ENCODE measurements around the gene VPS50.

Gene VPS50

DNA sequence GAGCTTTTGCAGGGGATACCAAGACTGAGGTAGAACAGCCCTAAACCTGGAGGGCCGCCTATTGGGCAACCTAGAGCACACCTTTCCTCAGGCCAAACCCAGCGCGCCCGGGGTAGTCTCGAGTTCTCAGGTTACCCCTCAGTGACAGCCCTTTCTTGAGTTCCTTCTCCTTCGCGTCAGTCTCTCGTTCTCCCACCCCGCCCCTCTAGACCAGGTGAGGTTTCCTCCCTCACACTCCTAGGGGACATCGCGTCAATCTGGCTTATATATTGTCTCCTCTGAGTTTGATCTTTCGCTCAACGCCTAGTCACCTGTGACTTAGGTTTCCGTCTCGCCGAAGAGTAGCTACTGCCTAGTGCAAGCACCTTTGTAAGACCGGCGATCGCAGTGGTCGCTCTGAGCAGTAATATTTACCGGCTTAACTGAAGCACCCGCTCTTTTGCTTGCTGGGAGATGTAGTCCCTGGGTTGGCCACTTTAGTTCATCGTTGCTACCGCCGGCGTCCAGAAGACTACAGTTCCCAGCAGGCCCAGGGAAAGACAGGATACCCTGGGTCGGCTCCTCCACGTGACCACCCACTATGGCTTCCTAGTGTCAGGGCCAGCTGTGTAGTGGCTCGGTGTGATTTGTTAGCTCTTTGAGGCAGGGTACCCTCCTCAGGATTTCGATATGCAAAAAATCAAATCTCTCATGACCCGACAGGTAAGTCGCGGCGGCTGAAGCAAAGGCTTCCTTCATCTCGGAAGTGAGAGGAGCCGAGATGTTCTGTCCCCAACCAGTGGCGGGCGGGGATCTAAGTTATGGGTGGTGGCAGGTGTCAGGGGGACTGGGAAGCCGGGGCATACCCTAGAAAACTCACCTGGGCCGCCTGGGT lies at the start of gene VPS50:
VPS50 (plus strand) TSS at position 568 of the 874 bp plus-strand sequence; CDS start at position 670, 102 bp downstream.
- peak; percentile 9 for DNase-seq

DNA sequence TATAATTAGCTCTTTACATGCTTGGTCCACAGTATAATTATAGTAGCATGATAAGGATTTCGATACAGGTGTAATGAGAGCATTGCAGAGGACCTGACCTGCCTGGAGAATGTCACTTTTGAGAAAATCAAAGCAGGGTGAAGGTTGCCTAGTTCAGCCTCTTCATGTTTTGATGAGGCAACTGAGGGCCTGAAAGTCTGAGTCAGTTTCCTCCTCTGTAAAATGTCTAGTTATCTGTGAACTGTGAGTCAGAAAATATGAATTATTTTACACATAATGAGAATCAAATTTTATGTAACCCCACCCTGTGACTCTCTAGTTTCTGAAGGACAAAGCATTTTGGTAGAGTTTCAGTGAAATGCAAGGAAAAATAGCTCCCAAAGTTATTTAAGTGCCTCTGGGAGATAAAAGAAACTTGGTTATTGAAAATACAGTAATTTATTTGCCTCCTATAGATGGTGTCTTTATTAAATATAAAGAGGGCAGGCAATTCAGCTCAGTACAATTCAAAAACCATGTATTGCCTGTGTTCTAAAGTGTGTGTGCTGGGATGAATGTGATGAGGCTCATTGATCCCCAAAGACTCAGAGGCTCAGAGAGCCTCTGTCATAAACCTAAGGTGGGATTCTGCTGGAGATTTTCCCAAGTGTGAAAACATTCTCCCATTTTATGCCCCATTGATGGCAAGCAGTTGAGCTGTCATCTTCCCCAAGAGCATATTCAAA lies 46.7 kb upstream of the VPS50 start:
- DNase-seq = no peak

DNA sequence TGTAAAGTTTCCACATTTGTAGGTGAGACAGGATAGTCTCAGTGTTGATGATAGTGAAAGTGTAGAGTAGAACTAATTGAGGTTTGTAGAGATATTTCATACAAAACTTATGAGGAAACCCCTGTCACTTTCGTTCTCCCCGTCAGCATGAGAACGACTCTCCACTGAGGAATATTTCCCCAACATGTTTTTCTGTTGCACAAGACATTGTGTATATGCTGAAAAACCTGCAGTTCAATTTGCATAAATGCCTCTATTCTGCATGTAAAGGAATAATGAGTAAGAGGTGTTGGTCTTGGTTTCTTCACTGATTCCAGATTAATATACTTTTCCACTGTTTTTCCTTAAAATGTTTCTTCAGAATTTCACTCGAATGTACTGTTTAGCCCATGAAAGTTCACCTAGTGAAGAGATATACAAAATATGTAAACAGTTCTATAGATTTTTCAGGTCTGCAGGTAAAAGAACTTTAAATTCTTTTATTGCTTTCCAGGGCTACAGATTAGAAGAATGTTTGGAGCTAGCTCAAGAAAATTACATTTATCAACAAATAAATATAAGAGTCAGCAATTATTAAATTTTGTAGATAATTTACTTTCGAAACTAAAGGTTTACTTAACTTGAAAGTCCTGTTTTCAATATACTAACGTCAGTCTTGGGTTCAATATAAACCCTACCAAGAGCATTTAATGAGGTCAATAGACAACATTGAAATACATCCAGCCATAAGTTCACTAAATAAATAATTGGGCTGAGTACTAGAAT lies 43.1 kb upstream of the VPS50 start:
- DNase-seq = no peak

GRCh38 chr7:93194386-93194785 lies 37.8 kb upstream of the VPS50 start:
- no peak for DNase-seq

DNA sequence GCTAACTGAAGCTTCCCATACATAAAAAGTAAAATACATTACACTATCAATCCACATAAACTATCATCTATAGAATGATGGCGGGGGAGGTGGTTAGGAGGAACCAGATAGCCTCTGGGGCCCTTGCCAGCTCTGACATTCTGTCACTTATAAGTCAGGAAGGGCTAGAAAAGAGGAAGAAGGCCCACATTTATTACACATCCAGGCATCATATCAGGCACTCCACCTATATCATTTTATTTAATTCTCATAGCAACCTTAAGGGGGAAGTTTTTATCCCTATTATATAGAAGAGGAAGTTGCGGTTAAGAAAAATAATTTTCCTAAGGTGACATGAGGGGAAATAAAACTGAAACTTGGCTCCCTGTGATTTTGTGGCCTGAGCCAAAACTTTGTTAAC lies 35.8 kb upstream of the VPS50 start:
- no peak for DNase-seq

GRCh38 chr7:93198472-93198871 lies 33.7 kb upstream of the VPS50 start:
- no peak for DNase-seq

DNA sequence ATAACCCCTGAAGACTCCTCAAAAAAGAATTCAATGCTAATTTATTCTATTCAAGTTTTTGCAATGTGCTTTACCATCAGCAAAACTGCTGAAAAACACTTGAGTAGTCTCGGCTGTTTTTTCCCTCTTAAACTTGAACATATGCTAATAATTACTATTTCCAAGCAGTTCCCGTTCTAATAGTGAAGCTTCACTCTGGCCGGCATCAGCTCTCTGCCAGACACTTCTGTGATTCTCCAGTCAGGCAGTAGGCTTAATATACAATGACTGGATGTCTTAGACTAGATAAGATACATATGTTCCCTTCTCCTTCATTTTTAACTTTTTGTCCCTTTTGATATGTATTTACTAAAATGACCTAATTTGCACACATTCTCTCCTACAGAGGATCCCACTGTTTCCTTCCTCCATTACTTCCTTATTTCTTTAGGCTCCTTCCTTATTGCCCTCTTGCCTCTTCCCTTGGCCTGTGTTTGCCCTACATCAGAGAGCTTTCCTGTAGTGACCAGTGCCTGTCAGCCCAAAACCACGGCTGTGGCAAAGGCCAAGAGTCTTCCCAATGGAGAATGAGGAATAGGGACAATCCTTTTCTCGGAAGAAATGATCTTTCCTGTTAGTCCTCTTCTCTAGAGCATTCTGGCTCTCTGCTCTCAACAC lies 29.4 kb upstream of the VPS50 start:
- no peak for DNase-seq

- no peak for DNase-seq
Observed at GRCh38 chr7:93203496-93203895, 28.7 kb upstream of the VPS50 start.

DNA sequence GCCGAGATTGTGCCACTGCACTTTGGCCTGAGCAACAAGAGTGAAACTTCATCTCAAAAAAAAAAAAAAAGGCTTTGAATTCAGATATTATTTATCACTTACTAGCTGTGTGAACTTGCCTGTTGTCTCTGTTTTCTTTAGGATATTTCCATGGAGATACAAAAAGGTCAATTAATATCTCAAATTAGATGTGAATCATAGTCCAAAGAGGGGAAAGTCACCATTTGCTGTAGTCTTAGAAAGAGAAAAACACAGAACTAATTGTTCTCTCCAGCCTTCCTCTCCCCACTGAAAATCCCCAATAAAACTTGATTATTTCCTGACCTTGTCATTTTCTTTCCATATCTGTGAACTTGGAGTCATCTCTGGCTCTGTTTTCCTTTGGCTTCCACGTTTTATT lies 27.1 kb upstream of the VPS50 start:
- DNase-seq = no peak

- no peak for DNase-seq
Observed at GRCh38 chr7:93211228-93211818, 20.8 kb upstream of the VPS50 start.

DNA sequence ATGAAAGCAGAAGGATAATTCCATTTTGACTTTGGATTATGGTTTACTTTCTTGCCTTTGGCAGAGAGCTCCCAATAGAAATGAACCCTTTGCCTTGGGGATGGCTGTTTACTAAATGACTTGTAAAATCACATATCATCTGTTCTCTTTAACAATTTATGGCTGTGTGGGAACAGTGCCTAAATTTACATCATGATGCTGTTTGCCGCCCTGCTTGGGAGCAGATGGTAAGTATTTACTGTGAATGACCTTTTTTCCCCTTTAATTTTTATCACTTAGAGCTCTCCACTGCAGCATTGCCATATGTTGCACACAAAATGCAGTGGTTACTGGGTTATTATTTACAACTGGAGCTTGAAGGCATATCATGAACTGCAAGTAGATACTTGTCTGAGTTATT lies 19.3 kb upstream of the VPS50 start:
- DNase-seq = no peak

DNA sequence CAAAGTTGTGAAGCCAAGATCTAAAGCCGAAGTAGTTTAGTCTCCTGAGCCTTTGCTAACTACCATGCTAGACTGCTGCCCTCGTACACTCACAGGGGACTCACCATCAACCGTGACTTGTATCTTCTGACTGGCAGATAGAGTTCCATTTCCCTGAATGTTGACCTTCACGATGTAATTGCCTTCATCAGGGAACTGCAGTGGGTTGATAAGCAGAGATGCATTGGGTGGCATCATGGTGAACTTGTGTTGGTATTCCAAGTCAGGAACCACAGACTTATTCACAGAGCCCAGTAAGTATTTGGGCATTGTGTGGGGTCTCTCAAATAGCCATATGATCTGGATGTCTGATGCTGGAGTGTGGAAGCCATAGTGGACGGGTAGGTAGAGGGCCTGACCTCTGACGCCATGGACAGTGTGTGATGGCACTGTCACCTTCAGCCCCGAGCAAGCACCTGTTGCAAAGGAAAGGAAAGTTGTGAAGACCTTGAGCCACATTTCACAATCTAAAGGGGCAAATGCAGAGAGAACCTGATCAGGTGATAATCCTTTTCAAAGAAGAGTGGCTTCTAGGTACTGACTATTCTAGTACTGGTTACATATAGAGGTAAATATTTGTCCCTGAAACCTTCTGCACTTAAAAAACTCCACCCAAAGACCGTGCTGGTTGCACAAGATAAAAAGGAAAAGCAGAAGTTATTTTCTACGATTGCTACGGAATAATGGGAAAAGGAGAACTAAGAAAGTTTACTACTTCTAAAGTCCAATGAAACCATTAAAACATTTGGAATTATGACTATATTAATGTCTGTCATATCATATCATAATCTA lies 13.0 kb upstream of the VPS50 start:
- DNase-seq = no peak

DNA sequence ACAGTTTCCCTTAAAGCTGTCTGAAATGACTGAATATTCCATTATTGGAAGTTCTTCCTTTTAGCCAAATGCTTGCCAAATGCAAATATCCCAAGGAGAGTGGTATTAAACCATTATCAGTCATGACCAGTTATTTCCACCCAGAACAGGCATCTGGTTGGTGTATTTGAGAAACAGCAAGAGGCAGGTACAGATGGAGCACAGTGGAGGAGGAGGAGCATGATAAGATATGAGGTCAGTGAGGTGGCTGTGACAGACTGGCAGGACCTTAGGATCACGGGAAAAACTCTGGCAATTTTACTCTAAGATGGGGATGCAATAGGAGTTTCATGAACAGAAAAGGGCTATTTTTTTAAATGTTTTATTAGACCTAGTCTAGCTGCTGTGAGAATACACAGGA lies 12.3 kb upstream of the VPS50 start:
- DNase-seq = no peak

GRCh38 chr7:93226310-93226709 lies 5.9 kb upstream of the VPS50 start, which contains the start of gene HEPACAM2:
Gene HEPACAM2, minus strand, starts transcription at chr7:93226469.
- no peak for DNase-seq

DNA sequence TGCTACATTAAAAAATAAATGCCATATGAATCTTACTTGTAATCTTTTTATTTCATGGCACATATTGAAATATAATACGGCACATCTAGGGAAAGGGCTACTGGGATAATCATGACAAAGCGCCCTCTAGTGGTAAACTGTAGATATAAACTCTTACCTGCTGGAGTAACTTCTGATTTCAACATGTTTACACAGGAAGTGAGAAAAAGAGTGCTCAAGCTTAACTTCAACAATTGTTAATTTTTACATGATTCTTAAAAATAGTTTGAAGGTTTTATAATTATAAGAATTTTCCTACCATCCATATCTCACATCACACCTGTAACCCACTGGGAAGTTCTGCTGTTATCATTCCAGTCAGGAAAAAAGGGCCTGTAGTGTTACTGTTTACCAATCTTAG lies 3.9 kb upstream of the VPS50 start:
- DNase-seq = no peak

GRCh38 chr7:93231259-93231658 lies 907 bp upstream of the VPS50 start:
- DNase-seq = no peak

DNA sequence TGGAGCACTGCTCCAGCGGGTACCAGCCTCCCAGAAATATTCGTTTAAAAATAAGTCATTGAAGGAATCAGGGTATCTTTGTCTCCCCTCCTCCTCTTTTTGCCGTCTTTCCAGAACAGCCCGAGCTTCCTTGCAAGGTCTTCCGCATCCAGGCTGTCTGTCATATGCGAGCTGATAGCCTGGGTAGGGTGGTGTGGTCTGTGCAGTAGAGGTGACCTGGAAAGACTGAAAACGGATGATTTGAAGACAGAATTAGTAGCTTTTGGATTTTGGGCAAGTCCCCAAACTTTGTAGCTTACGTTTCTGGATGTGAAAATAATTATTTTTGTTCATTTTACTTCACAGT lies 480 bp downstream of the VPS50 start:
- DNase-seq = no peak

DNA sequence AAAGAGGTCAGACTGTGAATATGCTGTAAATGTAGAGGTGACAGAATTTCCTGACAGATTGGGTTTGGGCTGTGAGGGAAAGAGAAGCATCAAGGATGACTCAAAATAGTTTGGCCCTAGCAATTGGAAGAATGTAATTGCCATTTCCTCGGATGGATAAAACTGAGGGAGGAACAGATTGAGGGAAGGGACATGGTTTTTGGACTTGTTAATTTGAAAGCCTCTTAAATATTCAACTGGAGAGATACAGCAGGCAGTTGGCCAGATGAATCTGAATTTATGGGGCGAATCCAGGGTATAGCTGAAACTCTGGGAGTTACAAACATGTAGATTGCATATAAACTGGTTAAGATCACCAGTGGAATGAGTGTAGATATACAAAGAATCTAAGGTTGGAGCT lies 3.4 kb downstream of the VPS50 start:
- no peak for DNase-seq

DNA sequence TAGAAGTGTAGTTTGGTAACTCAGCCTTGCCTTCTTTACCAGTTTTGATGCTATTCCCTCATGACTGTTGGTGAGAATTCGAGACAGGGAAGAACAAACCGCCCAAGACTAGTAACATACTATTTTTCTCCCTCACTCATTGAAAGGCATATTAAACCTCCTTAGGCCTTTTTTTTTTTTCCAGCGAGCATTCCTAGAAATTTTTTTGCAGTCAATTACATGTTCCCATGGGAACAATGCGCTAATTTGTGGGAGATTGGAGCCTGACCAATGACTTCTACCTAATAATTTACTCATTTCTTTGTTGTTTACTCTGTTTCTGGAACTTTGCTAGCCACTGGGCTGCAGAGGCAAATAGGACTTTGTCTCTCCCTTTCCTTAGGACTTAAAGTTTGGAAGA lies 6.0 kb downstream of the VPS50 start:
- DNase-seq = no peak

DNA sequence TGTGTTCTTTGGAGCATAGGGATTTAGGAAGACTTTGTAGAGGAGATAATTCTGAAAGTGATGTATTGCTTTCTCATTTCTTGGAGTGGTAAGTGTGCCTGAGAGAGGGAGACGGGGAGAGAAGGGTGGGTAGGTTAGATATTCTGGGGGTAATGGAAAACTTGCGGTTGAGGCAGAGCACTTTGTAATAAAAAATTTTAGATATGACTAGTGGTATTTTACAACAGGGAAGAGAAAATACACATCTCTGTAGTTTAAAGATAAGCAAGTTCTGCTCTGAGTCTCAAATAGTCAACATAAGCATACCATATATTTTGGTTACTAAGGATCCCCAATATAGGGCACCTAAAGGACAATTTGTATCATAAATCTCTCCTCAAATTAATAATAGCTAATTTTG lies 6.6 kb downstream of the VPS50 start:
- DNase-seq = no peak

DNA sequence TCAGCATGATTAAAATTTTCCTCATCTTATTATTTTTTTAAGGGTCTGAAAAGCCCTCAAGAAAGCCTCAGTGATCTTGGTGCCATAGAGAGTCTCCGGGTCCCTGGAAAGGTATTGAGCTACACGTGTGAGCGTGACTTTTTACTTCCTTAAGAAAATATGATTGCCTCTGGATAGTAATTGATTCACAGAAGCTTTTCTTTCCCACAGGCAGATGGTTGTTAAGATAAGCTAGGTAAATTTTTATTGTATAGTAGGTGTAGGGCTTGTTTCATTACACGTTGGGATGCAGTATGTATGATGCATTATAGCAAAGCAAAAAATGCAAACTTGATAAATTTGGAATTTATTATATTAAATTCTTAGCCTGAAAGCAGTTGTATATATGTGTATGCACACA lies 7.7 kb downstream of the VPS50 start:
- no peak for DNase-seq

DNA sequence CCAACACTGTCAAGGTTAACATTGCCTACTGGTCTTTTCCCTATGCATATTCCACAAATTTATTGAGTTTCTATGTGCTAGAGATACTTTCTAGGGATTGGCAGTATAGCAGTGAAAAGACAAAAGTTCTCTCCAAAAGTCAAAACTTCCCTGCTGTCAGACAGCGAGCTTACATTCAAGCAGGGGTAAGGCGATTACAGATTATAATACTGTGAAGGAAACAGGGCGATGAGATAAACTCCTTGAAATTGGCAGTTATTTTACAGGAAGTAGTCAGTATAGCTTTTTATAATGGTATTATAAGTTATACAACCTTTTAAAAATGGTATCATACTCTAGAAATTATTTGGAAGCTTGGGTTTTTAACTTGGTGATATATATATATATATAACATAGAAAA lies 9.9 kb downstream of the VPS50 start:
- DNase-seq = no peak

Data from cortex of kidney (tissue), 1 donor.